DLD1 (cell line): ENCODE data around the gene RABGAP1L.
"Not testable (repeated sequence)": the region's sequence is repeated elsewhere in the genome, so short reads cannot be mapped to it uniquely, and the experiment has no call there.

ENCODE experiments used
- in situ Hi-C: cut with HindIII; loops from 2 replicates; pipeline ENCODE4 v1.10.0; 2017; ENCODE audit warnings: low sequenced_read_pairs

The RABGAP1L gene

GRCh38 chr1:174786358-174786757, 627.0 kb downstream of the RABGAP1L start:
- in situ Hi-C loops = no loop called here

GRCh38 chr1:174786760-174787159, 627.4 kb downstream of the RABGAP1L start:
- in situ Hi-C loops = no loop called here

GRCh38 chr1:174788981-174789380, 629.7 kb downstream of the RABGAP1L start:
- in situ Hi-C loops = no loop called here

DNA sequence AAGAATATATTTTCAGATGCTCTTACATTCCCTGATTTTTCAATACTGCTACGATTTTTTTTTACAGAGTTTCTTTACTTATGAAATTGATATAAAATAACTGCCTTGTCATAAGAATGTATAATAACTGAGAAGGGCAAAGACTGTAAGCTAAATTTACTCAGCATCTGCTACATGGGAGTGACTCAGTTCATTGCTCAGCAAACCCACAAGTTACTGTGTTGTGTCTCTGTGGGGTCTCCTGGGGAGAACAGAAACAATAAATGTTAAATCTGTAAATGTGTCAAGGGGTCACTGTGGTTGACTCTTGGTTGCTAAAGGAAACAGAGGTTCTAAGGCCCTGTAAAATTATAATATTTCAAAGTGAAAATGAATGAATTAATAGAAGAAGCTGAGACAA, 630.1 kb downstream of the RABGAP1L start:
- in situ Hi-C loops = no loop called here

DNA sequence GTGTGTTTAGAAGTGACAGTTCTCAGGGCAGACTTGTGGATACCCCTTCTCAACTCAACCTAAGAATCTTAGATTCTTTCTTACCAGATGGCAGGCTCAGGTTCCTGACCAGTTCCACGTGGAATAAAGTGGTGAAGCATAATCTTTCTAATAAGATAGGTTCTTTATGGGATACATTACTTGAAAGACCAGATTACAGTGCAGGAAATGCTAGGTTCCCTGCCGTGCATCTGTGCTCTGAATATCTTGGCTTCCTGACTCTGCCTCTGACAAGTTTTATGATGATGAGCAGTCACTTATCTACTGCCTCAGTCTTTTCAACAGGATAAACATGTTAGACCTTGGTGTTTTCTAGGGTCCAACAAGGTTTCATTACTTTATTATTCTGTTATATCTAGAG, 632.5 kb downstream of the RABGAP1L start:
- in situ Hi-C loops = no loop called here

DNA sequence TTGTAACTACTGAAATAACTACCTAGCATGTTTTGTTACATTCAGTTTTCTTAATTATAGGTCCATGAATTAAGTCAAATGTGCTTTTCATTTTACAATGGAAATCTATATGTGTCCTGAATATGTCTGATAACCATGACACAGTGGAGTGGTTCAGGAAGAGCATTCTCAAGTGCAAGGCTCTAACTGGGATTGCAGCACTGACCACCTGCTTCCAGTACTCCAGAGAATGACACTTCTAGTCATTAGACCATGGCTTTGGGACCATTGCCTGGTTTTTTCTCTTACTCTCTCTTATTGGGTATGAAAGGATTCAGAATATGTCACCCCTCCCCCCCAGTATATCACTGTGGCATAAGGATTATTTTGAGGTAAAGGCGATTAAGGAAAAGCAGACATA, 635.5 kb downstream of the RABGAP1L start:
- in situ Hi-C loops = no loop called here

DNA sequence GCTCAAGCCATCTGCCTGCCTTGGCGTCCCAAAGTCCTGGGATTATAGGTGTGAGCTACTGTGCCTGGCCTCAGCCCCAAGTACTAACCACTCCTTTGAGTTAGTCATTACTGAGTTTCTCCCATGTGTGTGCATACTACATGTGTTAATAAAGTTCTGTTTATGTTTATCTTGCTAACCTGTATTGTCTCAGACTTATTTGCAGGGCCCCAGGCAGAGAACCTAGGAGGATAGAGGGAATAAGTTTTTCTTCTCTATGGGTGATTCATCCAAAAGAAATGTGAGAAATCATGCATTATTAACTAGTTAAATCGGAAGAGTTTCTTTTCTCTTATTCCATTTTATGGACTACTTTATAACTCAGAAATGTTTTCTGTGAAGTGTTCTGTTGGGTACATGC, 636.5 kb downstream of the RABGAP1L start:
- in situ Hi-C loops = no loop called here

DNA sequence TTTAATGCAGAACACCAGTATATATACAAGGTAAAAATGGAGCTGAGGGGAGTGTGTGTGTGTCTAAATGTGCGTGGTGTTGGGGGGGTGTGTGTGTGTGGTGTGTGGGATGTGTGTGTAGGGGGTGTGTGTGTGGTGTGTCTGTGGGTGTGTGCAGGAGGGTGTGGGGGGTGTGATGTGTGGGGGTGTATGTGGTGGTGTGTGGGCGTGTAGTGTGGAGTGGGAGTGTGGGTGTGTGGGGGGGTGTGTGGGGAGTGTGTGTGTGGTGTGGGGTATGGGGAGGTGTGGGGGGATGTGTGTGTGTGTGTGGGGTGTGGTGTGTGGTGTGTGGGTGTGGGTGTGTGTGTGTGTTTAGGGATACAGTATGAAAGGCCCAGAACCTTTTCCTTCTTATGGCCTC, 638.1 kb downstream of the RABGAP1L start:
- in situ Hi-C loops = no loop called here

GRCh38 chr1:174799136-174799479, 639.8 kb downstream of the RABGAP1L start:
- in situ Hi-C loops = no loop called here

DNA sequence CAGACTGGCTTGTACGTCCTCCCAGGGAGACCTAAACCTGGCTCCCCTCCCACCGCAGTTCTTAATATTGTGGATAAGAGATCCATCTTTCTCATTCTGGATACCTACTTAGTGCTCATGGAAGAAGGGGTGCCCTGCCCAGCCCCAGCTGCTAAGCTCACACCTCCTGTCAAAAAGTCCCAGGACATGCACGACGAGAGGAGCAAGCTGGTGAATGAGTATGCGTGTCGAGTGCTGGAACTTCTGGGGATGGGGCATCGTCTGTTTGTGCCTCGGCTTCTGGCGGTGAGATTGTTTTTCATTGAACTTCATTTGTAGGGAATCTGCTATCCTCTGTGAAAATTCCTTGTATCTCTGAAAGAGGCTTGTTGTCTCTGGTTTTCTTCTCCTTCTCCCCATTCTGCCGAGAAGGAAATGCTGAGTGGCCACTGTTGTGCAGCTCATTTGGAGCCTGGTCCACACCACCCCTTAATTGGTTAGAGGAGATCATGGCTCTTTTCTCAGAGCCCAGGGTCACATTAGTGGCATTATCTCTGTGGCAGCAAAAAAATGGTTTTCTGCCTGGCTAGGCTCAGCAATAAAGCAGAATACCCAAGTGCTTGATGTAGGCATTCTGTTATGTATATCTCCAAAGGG, 641.0 kb downstream of the RABGAP1L start:
- in situ Hi-C loops = no loop called here

DNA sequence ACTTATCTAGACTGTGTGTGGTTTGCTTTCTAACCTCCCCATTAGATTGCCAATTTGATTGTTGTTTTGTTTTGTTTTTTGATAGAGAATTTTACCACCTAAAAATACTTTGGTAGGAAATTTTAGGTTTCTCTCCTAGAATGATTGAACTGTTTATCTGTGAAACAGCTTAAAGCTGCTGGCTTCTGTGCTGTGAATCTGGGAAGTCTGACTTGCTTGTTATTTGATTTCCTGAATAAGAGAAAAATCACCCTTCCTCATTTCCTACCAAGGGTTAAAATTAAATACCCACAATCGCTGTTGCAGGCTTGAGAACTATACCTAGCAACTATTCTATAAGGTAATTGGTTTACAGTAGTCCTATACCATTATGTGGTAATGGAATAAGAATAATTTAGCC, 641.6 kb downstream of the RABGAP1L start:
- in situ Hi-C loops = no loop called here

- in situ Hi-C loops = no loop called here
Observed at GRCh38 chr1:174809755-174810280, 650.5 kb downstream of the RABGAP1L start.

DNA sequence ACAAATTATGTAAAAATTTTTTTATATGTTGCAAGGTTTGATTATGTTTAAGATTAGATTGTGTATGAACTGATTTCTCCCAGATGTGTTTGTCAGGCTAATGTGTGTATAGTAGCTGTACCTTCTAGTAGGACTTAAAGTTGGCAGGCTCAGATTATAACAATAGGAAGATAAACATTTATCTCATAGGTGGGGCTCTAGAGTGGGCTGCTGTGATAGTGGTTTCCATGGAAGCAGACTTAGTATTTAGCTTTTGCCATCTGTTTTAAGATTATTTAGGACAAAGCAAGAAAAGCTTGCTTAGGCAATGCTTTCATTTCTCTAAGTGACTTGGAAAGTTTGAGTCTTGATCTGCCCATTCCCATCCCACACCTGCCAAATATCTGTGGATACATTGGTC, 652.7 kb downstream of the RABGAP1L start:
- in situ Hi-C loops = no loop called here

GRCh38 chr1:174812656-174813055, 653.3 kb downstream of the RABGAP1L start:
- in situ Hi-C loops = no loop called here

DNA sequence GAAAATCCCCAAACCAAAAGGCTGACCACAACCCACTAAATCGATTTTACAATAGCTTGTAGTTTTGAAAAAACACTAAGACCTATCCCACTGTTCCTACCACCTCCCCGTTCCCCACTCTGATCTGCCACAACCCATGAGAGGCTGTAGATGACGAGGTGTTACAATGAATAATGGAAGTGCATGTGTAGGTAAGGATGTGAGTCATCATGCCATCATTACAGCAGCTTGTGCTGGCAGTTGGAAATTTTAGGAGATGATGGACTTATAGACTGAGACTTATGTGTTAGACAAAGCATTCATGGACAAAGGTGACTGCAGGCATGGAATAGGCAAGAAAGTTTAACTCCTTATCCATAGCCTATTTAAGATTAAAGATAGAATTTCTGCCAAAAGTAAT, 655.7 kb downstream of the RABGAP1L start:
- in situ Hi-C loops = no loop called here

- in situ Hi-C loops = no loop called here
Observed at GRCh38 chr1:174815474-174815908, 656.2 kb downstream of the RABGAP1L start.

GRCh38 chr1:174816621-174817020, 657.3 kb downstream of the RABGAP1L start:
- in situ Hi-C loops = not testable (repeated sequence)

GRCh38 chr1:174818014-174818616, 658.8 kb downstream of the RABGAP1L start:
- in situ Hi-C loops = no loop called here

GRCh38 chr1:174818951-174819350, 659.6 kb downstream of the RABGAP1L start:
- in situ Hi-C loops = no loop called here

- in situ Hi-C loops = no loop called here
Observed at GRCh38 chr1:174819596-174819995, 660.3 kb downstream of the RABGAP1L start.

GRCh38 chr1:174825127-174825526, 665.8 kb downstream of the RABGAP1L start:
- in situ Hi-C loops = no loop called here

DNA sequence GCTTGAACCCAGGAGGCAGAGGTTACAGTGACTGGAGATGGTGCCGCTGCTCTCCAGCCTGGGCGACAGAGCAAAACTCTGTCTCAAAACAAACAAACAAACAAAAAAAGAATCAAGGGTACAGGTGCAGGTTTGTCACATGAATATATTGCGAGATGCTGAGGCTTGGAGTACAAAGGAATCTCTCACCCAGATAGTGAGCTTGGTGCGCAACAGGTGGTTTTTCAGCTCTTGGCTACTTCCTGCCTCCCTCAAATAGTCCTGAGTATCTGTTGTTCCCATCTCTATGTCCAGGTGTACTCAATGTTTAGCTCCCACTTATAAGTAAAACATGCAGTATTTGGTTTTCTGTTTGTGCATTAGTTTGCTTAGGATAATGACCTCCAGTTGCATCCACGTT, 666.5 kb downstream of the RABGAP1L start:
- in situ Hi-C loops = no loop called here

DNA sequence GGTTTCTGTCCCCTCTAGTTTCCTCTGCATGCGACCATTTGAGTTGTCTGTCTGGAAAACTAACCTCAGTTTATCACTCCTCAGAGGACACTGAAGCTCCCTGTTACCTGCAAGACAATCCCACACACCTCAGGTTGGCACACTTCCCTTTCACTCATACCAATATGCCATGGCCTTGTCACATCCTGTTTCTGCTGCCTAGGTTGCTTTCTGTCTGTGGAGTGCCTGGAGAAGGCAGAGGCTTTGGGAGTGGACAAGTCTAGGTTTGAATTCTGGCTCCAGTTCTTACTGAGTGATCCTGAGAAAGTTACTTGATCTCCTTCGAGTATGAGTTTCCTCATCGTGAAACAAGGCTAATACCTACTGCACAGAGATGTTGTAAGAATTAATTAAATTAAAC, 668.9 kb downstream of the RABGAP1L start:
- in situ Hi-C loops = no loop called here
